Mesothelial cell of epicardium (in vitro differentiated cells): ENCODE data around the gene KLHL2. TPM values are rescaled to one million over a fixed set of nuclear protein-coding genes. Genes with fewer than 3 reads are reported as not detected.
A peak's percentile ranks its signal among the peaks of the same experiment; 100 is the strongest.

Experiments used
- DNase-seq, 2 experiments: peaks; one replicate each; pipeline ENCODE4 v3.0.0; 2021; ENCODE audit warnings: low spot score in 2 of 2; ENCODE audit not compliant: unreplicated experiment in 2 of 2
- H3K27ac Mint-ChIP-seq: 2 replicates; pipeline ENCODE4 v1.8.0; 2021; ENCODE audit warnings: mixed read lengths
- H3K27me3 Mint-ChIP-seq: 2 replicates; pipeline ENCODE4 v1.8.0; 2021; ENCODE audit warnings: low read depth, mixed read lengths
- H3K36me3 Mint-ChIP-seq: 2 replicates; pipeline ENCODE4 v1.8.0; 2021; ENCODE audit warnings: mixed read lengths
- H3K4me1 Mint-ChIP-seq: 2 replicates; pipeline ENCODE4 v1.8.0; 2021; ENCODE audit warnings: mixed read lengths
- H3K4me3 Mint-ChIP-seq: 2 replicates; pipeline ENCODE4 v1.8.0; 2021; ENCODE audit warnings: mild to moderate bottlenecking, moderate library complexity, mixed read lengths
- H3K9me3 Mint-ChIP-seq: 2 replicates; pipeline ENCODE4 v1.8.0; 2021; ENCODE audit warnings: mixed read lengths
- CTCF ChIP-seq: fragments of 200-600 bp; sonication (generic); IDR thresholded peaks from one replicate; pipeline ENCODE4 v1.5.0; 2021; ENCODE audit warnings: antibody characterized with exemption; ENCODE audit not compliant: unreplicated experiment
- total RNA-seq: library from RNA; stranded (reverse); gene quantifications from 3 replicates; pipeline ENCODE4 v1.2.1, GENCODE V29; 2021

The KLHL2 gene
- total RNA-seq, 1 donor from 2014 or later, result 9.9 TPM

- peaks cover 19% of the 10 kb centered on the region for H3K4me1 Mint-ChIP-seq
- no peaks in the 10 kb centered on the region for H3K36me3 Mint-ChIP-seq
- H3K27ac Mint-ChIP-seq, result peak overlapping the region; percentile 41
- H3K9me3 Mint-ChIP-seq, result no peaks in the 10 kb centered on the region
- H3K4me3 Mint-ChIP-seq, result no peak overlapping the region
- TF ChIP-seq CTCF, result no peak
- DNase-seq, result no peak
- H3K27me3 Mint-ChIP-seq, result no peaks in the 10 kb centered on the region
Measured at GRCh38 chr4:165324236-165324917, 117.0 kb downstream of the KLHL2 start.

GRCh38 chr4:165324918-165325304 is 117.5 kb downstream of the KLHL2 start:
- Mint-ChIP-seq H3K4me3 (no peak overlapping the region), H3K27me3 (no peaks in the 10 kb centered on the region), H3K27ac (no peak overlapping the region), H3K9me3 (no peaks in the 10 kb centered on the region), H3K36me3 (no peaks in the 10 kb centered on the region), H3K4me1 (peaks cover 22% of the 10 kb centered on the region)
- no peak for TF ChIP-seq CTCF
- no peak for DNase-seq

- Mint-ChIP-seq H3K9me3 (no peaks in the 10 kb centered on the region), H3K4me1 (peaks cover 29% of the 10 kb centered on the region), H3K27me3 (no peaks in the 10 kb centered on the region), H3K36me3 (no peaks in the 10 kb centered on the region), H3K27ac (peak overlapping the region; percentile 70), H3K4me3 (peak overlapping the region; percentile 20)
- TF ChIP-seq CTCF, result no peak
- no peak for DNase-seq
Measured at GRCh38 chr4:165325732-165326512, 118.6 kb downstream of the KLHL2 start.

- Mint-ChIP-seq H3K9me3 (no peaks in the 10 kb centered on the region), H3K4me3 (no peak overlapping the region), H3K36me3 (no peaks in the 10 kb centered on the region), H3K27ac (peak overlapping the region; percentile 70), H3K4me1 (peaks cover 35% of the 10 kb centered on the region), H3K27me3 (no peaks in the 10 kb centered on the region)
- no peak for DNase-seq
- TF ChIP-seq CTCF, result no peak
Measured at GRCh38 chr4:165326831-165327210, 119.5 kb downstream of the KLHL2 start.

GRCh38 chr4:165327211-165328100 is 120.1 kb downstream of the KLHL2 start, which contains the start of gene MSMO1:
MSMO1 (plus strand) TSS chr4:165327669; CDS start chr4:165333371, 5,702 bp downstream.
- peak within 1 kb of the TSS; percentile 70 for H3K27ac Mint-ChIP-seq
- no peaks in the 10 kb centered on the region for H3K27me3 Mint-ChIP-seq
- no peak for TF ChIP-seq CTCF
- H3K9me3 Mint-ChIP-seq, result no peaks in the 10 kb centered on the region
- H3K36me3 Mint-ChIP-seq, result no peaks in the 10 kb centered on the region
- peaks cover 38% of the 10 kb centered on the region for H3K4me1 Mint-ChIP-seq
- H3K4me3 Mint-ChIP-seq, result no peak within 1 kb of the TSS
- peak; percentile 96 to 97 for DNase-seq
